HTR-8/SVneo (cell line): ENCODE results near the gene WNT7B.
A peak's percentile ranks its signal among the peaks of the same experiment; 100 is the strongest.
"Not testable (repeated sequence)": the region's sequence is repeated elsewhere in the genome, so short reads cannot be mapped to it uniquely, and the experiment has no call there.

Experiments
- DNase-seq: peaks from one replicate; pipeline ENCODE4 v3.0.0; 2011; ENCODE audit warnings: low spot score, mixed read lengths; ENCODE audit not compliant: insufficient read length
- FAIRE-seq: peaks from 2 replicates; lab custom pipeline; 2011; peaks lifted over from hg19 to GRCh38; lab: Jason Lieb, UNC

The WNT7B gene

GRCh38 chr22:46008836-46009596, 32.1 kb upstream of the WNT7B start:
- FAIRE-seq (no peak), DNase-seq (no peak)

DNA sequence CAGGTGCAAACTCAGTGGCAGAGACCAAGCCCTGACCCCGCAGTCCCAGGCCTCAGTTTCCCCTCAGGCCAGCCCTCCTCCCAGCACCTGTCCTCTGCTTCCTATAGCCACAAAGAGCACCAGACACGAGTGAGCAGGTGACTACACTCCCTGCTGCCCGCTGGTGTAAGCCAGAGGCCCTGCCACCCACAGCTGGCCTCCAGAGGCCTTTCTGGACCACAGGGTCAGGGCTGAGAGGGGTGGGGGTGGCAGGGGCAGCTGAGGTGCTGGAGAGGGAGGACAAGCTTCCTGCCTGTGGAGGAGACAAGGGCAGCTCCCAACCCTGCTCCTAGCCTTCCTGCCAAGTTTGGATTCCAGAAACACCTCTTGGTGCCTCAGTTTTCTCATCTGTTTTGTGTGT, 31.3 kb upstream of the WNT7B start:
- DNase-seq (no peak), FAIRE-seq (no peak)

DNA sequence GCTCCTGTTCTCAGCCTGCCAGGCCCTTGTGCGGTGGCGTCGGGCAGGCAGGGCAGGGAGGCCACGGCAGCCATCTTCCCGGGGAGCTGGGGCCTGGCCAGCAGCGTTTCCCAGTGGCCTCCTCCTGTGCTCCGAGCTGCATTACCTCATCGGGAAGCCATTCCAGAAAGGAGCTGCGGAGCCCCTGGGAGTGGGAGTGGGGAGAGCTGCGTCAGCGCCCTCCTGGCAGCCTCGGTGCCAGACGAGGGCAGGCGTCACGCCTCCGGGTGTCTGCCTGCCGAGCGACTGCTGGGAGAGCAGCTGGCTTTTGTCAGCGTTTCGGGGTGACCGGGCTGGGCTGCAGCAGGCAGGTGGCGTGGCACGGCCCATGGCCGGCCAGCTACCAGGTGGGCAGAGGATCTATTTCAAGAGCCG, 30.9 kb upstream of the WNT7B start:
- FAIRE-seq (no peak), DNase-seq (no peak)

- FAIRE-seq, result peak; percentile 76
Observed at GRCh38 chr22:46007003-46007847, 30.3 kb upstream of the WNT7B start.

GRCh38 chr22:46006379-46007002, 29.5 kb upstream of the WNT7B start:
- DNase-seq (peak; percentile 91), FAIRE-seq (peak; percentile 79)

More at GRCh38 chr22:46007003-46007847, 30.3 kb upstream of the WNT7B start:
- peak; percentile 76 for DNase-seq

GRCh38 chr22:46005116-46005705, 28.2 kb upstream of the WNT7B start:
- FAIRE-seq, DNase-seq: not testable (repeated sequence)

DNA sequence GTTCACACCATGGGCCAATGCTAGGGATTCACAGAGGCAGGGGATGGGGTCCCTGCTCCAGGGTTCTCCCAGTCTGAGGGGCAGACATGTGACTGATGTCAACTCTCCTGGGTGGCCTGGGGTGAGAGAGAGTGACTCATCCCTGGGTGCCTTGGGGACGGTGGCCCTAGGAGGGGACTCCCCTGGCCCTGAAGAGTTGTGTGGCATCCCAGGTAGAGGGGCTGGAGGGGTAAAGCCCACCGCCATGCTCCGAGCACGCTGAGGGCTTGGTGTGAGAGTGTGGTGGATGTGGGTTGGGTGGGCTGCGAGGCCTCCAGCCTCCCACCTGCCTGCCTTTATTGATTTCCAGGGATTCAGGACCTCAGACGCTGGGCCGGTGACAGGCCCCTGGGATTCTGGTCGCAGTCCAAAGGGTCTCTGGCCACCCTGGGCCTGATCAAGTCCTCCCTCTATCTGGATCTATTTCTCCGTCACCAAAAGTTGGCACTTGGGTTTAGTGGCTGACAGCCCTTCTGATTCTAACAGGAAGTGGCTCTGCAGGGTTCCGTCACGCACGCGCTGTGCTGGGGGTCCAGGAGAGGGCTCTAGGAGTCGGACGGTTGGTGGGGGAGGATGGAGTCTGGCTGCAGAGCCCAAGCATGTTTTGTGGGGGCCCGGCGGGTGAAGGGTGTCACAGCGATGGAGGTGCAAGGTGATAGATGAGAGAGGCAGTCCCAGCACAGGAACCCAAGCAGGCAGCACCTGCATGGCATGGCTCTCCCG, 27.3 kb upstream of the WNT7B start:
- no peak for DNase-seq
- no peak for FAIRE-seq

GRCh38 chr22:46003271-46004091, 26.5 kb upstream of the WNT7B start:
- FAIRE-seq (peak; percentile 48), DNase-seq (no peak)

- peak; percentile 51 for DNase-seq
- peak; percentile 62 for FAIRE-seq
Observed at GRCh38 chr22:46002757-46003270, 25.9 kb upstream of the WNT7B start.

DNA sequence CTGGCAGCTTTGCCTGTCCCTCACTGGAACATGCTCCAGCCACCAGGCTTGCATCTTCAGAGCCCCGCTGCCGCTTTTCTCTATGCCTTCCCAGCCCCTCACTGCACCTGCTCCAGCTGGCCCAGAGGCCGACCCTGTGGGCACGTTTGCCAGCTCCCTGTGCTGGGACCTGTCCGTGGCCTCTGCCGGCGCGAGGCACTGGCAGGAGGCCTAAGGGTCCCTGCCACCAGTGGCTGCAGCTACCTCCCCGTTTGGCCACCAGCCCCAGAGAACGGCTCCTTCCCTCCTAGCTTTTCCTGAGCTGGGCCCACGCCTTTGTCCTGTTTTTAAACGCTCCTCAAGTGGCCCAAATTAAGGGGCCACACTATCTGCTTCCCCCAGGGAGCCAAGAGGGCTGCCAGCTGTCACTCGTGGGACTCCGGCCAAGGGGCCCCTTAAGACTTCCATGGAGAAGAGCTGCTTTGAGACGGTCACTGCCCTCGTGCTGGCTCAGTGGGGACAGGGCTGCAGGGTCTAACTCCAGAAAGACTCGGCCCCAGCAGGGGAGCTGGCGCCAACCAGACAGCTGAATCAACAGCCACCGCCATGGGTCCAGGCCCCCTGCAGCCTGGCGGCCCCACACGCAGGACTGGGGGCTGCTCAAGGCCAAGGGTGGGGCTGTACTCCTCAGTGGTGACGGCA, 24.6 kb upstream of the WNT7B start:
- no peak for FAIRE-seq
- no peak for DNase-seq

DNA sequence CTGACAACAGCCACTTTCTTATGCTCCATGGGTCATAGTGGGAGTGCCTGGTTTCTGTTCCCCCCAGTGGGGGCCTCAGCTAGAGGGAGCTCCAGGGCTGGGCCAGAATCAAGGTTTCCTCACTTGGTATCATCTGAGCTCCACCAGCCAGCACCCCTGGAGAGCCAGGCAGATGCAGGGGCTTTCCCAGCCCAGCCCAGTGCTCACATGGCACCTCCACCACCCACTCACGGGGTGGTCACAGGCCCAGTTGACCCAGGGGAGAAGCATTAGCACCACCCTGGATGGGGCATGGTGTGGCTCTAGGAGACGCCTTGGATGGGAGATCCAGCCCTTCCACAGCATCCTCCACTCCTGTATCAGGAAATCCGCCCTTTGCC, 24.1 kb upstream of the WNT7B start:
- FAIRE-seq (no peak), DNase-seq (no peak)

- FAIRE-seq, result no peak
- no peak for DNase-seq
Observed at GRCh38 chr22:46000081-46001027, 23.4 kb upstream of the WNT7B start.

DNA sequence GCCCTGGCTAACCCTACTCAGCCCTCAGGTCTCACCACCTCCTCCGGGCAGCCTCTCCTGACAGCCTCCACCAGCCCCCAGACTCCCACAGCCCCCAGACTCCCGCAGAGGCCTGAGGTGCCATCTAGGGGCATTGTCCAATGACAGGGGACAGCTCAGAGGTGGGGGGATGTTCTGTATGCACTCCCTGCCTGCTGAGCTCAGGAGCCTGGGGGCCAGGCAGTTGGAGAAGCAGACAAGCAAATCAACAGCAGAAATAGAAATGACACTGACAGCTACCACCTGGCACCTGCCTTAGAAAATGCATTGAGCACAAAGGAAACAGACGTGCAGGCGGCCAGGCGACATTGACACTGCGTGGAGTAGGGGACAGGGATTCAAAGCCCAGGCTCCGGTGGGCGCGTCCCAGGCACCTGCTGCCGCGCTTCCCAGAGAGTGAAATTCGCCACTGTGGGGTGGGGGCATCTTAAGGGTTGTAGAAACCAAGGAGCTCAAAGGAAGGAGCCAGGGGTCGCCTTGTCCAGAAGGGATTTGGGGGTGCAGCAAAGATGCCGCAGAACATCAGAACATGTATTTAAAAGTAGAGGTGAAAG, 22.5 kb upstream of the WNT7B start:
- FAIRE-seq (no peak), DNase-seq (no peak)

DNA sequence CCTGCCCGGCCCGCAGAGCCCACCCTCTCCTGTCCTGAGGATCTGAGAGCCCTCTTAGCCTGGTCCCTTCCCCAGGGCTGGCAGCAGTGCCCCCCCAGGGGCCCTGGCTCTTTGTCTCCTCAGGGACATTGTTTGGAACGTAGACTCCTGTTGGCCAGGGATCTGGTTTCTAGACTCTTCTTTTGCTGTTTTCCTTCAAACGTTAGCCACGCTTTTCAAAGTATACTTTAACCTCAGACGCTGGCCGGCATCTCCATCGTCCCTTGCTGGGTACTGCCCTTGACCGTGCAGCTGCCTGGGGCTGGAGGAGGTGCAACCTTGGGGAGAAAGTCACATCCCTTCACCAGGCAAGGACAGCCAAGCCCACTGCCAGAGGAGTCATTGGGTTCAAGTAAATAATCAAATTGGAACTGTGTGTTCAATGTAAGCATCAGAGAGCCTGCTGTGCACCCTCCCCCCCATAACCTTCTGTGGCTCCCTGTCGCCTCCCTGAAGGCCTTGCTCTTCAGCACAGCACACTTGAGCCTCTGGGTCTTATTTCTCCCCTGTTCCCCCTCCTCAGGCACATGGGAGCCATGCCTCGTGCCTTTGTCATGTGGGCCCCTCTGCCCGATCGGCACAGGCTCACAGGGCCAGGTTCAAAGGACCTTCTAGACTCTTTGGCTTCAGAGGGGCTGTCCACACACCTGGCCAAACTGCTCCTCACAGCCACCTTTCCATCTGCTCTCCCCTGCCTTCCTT, 21.8 kb upstream of the WNT7B start:
- FAIRE-seq, result no peak
- DNase-seq, result no peak

DNA sequence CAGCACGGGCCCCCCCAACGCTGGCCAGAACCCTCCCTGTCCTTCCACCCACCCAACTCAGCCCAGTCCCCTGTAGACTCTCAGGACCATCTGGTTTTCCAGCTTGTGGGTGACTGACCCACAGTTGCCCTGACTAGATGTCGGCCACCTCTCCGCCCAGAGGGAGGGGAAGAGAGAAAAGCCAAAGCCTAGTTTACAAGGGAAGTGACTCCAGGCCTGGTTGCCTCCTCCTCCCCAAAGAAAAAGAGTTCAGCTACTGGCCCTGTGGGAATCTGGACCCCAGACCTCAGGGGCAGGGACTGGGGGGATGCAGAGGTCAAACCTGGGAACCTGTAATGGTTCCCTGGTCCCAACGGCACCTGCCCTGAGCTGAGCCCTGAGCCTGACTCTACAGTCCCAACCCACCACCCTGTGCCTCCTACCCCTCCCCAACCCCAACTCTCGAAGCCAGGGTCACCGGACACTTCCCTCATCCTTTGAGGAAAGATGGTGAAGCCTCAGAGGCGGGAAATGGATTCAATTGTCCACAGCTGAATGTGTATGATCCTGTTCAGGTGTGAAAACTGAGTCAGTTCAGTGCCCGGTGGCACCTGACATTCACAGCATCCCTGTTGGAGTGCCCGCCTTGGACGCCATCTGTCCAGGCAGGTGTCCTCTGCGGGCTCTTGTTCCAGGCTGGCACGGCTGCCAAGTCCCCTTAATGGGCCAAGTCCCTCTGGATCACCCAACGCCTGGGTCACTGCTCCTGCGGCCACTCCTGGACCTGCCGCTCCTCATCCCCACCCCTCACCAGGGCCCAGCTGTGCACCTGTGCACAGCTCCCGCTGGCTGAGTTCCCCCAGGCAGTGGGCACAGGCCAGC, 21.0 kb upstream of the WNT7B start:
- FAIRE-seq (no peak), DNase-seq (no peak)
